NCI-H524 (cell line): Measurements from ENCODE around the gene RSRC1.
A peak's percentile ranks its signal among the peaks of the same experiment; 100 is the strongest.
"Not testable (repeated sequence)": the region's sequence is repeated elsewhere in the genome, so short reads cannot be mapped to it uniquely, and the experiment has no call there.

Source experiments
- DNase-seq, 2 experiments: peaks; one replicate each; lab custom pipeline; 2025; lab: John Stamatoyannopoulos, UW

Gene RSRC1

GRCh38 chr3:158228942-158229341, 119.1 kb downstream of the RSRC1 start:
- DNase-seq = not testable (repeated sequence)

DNA sequence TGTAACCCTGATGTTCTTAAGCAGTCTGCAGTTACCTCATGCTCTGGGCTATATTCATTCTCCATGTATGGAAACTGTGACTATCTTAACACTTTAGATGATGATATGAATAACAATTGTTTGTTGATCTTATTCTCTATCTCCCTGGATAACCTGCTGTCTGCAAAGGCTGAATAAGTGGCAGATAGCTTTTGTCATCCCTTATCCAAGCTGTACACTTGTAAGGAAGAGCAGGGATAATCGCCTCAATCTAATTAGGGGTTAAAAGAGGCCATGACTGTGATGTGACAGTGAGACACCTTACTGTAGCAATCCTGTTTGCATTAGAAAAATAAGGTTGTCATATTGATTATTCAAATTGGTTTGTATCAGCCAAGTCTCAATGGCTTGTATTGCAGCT, 123.9 kb downstream of the RSRC1 start:
- DNase-seq = peak in 1 of 2 experiments; percentile 22

GRCh38 chr3:158244274-158244673, 134.4 kb downstream of the RSRC1 start:
- DNase-seq = no peak

DNA sequence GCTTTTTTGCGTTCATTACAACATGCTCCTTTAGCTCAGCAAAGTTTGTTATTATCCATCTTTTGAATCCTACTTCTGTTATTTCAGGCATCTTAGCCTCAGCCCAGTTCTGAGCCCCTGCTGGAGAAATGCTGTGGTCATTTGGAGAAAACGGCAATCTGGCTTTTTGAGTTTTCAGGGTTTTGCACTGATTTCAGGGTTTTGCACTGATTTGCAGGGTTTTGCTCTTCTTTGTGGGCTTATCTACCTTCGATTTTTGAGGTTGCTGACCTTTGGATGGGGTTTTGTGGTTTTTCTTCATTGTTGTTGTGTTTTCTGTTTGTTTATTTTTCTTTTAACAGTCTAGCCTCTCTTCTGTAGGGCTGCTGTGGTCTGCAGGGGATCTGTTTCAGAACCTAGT, 137.4 kb downstream of the RSRC1 start:
- no peak for DNase-seq

- no peak for DNase-seq
Measured at GRCh38 chr3:158248261-158248660, 138.4 kb downstream of the RSRC1 start.

GRCh38 chr3:158249183-158249582, 139.3 kb downstream of the RSRC1 start:
- DNase-seq = no peak

DNA sequence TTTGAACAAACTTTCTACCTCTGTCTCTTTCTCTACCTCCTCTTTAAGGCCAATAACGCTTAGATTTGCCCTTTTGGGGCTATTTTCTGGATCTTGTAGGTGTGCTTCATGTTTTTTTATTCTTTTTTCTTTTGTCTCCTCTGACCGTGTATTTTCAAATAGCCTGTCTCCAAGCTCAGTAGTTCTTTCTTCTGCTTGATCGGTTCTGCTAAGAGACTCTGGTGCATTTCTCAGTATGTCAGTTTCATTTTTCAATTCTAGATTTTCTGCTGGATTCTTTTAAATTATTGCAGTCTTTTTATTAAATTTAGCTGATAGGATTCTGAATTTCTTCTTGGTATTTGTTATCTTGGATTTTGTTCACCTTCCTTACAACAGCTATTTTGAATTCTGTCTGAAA, 148.7 kb downstream of the RSRC1 start:
- no peak for DNase-seq

DNA sequence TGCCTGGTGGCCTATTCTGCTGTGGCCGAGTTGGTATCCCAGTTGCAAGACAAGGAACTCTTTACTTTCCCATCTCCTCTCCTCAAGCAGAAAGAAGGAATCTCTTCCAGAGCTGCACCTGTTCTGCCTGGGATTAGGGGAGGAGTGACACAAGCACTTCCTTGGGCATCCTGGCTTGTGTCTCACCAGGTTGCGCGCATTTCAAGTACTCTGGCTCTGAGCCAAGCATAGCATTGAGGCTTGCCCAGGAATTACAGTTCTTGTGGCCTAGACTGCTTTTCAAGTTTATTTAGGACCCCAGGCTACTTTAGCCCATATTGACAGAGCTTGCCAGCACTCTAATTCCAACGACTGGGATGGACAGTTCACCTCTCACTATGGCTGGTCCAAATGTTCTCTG, 150.5 kb downstream of the RSRC1 start:
- DNase-seq = peak; percentile 89 to 97

DNA sequence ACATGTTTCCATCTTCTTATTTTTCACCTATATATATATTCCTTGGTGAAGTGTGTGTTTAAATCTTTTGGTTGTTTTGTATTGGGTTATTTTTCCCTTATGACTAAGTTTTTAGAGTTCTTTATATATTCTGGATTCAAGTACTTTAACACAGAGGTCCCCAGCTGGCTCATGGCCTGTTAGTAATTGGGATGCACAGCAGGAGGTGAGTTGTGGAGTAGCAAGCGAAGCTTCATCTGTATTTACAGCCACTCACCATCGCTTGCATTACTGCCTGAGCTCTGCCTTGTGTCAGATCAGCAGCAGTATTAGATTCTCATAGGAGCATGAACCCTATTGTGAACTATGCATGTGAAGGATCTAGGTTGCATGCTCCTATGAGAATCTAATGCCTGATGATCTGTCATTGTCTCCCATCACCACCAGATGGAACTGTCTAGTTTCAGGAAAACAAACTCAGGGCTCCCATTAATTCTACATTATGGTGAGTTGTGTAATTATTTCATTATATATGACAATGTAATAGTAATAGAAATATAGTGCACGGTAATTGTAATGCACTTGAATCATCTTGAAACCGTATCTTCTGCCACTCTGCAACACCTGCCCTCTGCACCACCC, 151.6 kb downstream of the RSRC1 start:
- peak; percentile 84 to 90 for DNase-seq

GRCh38 chr3:158264894-158265293, 155.0 kb downstream of the RSRC1 start:
- DNase-seq = no peak

DNA sequence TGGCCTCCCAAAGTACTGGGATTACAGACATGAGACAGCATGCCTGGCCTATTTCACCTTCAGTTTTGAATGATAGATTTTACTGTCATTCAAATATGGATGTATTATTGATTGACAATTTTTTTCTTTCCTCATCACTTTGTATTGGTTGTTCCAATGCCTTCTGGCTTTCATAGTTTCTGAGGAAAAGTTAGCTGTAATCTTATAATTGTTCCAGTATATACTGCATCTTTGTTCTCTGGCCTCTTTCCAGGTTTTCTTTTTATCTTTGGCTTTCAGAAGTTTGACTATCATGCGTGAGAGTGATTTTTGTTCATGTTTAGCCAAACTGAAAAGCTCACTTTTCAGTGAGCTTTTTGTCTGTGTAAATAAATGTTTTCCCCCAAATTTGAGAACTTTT, 157.1 kb downstream of the RSRC1 start:
- DNase-seq = no peak

GRCh38 chr3:158269942-158270341, 160.1 kb downstream of the RSRC1 start:
- no peak for DNase-seq

DNA sequence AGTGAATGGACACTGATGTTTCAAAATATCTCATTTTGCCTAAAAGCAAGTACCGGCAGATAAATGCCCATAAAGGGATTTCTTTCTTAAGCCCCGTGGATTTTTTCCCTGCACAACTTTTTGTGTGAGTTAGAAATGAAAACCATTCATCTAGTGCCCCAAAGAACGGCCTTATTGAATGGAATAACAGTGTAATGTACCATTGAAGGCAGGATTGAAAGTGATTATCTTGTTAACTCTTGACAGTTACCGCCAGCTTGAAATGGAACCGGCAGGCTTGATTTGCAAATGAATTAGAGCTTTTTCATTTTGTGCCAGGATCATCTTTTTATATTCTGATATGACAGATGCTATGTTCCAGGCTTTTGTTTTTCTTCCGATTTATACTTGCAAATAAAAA, 162.2 kb downstream of the RSRC1 start:
- peak in 1 of 2 experiments; percentile 36 for DNase-seq

DNA sequence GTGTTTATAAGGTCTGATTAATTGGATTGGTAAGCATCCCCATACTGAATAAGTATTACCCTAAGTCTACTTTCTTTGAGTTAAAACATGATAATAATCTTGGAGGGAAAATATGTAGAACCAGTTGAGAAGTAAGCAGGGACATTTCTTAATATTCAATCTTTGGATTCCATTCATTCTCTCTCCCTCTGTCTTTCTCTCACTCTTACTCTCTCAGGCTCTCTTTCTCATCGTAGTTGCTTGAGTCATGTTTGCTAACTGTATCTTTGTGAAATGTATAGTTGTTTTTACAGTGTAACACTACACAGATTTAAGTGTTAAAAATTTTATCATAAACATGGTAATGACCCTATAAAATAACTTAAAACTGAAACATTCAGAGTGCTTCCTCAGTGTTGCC, 163.8 kb downstream of the RSRC1 start:
- no peak for DNase-seq

DNA sequence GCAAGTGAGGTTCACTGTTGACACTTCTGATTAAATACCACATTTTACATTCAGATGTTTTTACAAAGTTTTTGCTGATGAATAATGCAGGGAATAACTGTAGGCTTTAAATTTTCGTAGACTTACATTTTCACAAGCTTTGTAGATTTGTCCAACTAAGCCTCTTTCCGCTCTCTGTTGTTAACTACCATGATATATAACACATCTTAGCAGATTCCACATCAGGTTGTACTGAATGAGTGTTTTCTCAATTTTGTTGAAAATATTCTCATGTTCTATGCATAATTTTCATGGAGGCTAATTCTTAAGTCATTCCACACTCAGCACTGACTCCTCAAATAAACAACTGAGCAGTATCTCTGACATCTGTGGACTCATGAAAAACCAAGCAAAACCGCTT, 168.3 kb downstream of the RSRC1 start:
- DNase-seq = no peak

DNA sequence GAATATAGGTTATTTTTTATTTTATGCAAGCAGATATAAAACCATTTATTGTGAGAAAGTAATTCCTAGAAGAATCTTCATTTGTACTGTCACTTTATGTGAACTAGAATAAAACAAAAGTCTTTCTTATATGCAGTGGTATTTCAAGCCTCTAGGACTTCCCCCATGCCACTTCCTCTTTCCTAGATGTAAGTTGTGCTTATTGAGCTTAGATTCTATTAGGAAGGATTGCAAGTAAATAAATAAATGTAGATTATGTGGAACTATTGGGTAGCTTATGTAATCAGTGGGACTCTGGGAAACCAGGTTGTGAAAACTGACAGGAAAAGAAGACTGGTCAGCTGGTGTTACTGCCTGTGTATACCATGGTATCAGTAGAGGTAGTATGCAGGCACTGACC, 169.7 kb downstream of the RSRC1 start:
- DNase-seq = no peak

DNA sequence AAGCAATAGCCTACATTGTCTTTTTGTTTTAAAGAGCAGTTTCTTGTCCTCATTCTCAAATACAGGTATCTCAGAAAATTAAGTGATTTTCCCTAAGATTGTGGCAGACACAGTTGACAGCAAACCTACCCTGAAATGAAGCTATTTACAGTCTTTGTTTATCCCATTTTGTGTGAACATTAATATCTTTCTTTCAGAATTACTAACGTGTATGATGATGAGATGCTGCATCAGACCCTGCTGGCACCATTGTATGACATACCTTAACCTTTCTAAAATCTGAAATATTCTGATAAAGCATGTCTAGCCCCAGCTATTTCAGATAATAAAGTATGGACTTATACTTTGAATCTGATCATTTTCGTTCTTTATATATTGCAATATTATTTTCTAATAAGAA, 185.9 kb downstream of the RSRC1 start:
- no peak for DNase-seq

GRCh38 chr3:158297940-158298339, 188.1 kb downstream of the RSRC1 start:
- DNase-seq = no peak

GRCh38 chr3:158308236-158308928, 198.5 kb downstream of the RSRC1 start:
- no peak for DNase-seq

GRCh38 chr3:158312560-158313141, 202.8 kb downstream of the RSRC1 start:
- DNase-seq = no peak

DNA sequence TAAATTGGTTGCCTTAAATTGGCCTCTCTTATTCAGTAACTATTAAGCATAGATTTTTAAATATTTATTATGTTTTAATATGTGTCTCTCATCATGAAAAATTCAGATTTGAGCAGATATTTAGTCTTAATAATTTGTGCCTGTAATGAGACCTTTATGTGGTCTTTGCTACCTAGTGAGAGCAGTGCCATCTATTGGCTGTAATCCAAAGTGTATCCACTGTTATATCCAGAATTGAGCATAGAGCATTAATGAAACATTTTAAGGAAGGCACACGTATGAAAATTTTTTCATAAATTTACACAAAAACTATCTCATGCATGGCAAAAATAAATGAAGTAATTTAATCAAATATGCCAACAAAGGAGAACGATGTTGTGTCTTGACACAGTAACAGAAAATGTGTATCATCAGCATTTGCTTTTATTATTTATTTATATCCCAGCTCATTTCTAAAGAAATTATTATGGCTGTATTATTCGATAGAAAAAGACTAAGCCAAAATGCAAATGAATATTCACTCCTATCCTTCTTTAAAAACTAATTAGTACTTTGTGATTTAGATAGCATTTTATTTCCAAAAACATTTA, 203.5 kb downstream of the RSRC1 start:
- peak; percentile 2 to 61 for DNase-seq

- no peak for DNase-seq
Measured at GRCh38 chr3:158314426-158315357, 204.8 kb downstream of the RSRC1 start.
